ENCODE results near the gene LDLRAP1. TPM values are rescaled to one million over a fixed set of nuclear protein-coding genes. Genes with fewer than 3 reads are reported as not detected.
"Not testable (repeated sequence)": the region's sequence is repeated elsewhere in the genome, so short reads cannot be mapped to it uniquely, and the experiment has no call there.

LDLRAP1 gene
- total RNA-seq (100 to 1,000 TPM; 361 to 364 TPM), polyA plus RNA-seq (100 to 1,000 TPM; 387 to 877 (median 421) TPM), total RNA-seq (18.8 to 487 (median 270) reads per million in 6 experiments)

DNA sequence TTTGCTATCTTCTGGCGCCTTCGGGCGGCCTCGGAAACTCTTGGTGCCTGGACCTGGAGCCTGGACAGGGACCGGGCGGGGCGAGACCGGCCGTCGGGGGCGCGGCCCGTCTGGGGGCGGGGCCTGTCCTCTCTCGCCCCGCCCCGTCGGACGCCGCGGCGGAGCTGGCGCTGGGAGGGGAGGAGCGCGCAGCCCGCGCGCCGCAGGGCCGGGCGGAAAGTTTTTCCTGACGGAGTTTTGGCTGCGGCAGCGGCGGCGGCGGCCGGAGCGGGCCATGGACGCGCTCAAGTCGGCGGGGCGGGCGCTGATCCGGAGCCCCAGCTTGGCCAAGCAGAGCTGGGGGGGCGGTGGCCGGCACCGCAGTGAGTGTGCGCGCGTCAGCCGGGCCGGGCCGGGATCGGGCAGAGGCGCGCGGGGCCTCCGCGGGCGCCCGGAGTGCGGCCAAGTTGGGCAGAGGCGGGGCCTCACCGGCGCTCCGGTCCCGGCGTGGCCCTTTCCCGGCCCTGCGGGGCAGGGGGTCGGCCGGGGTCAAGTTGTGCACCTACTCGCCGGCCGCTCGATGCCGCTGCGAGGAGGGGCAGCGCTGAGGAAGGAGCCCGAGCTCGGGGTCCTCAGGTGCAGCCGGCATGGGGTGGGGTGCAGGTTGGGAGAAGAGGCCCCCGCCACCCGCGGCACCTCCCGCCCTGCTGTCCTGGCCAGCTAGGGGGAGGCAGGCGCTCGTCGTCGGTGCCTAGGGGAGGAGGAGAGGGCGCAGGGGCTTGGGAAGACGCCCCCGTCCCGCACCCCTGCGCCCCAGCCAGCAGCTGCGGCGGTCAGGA, at the start of gene LDLRAP1:
LDLRAP1 (plus strand) TSS at position 182 of the 818 bp plus-strand sequence; CDS start at position 275, 93 bp downstream.
- H3K36me3 Mint-ChIP-seq: peaks cover 0 to 4% (median 4%) of the 10 kb centered on the region in 3 donors
- H3K27ac Mint-ChIP-seq: peak within 1 kb of the TSS; percentile 89 to 97 (median 93)
- peak; percentile 73 to 81 for ATAC-seq
- H3K27me3 Mint-ChIP-seq: no peaks in the 10 kb centered on the region
- POLR2A ChIA-PET: interaction anchor here (0.8 to 28.6 kb wide), 7 partner anchors 9 to 276 kb away, joined by 3 to 1000 read pairs (median 6); partner anchors contain the start of gene MTFR1L
- peak within 1 kb of the TSS; percentile 89 to 98 (median 95) for H3K4me3 Mint-ChIP-seq
- H3K9me3 Mint-ChIP-seq: no peaks in the 10 kb centered on the region
- DNase-seq: peak in 7 of 10 donors; percentile 50 to 65 (median 55)
- peaks cover 22 to 47% (median 46%) of the 10 kb centered on the region in 4 donors for H3K4me1 Mint-ChIP-seq

GRCh38 chr1:25494952-25495351, 48.5 kb upstream of the LDLRAP1 start:
- Mint-ChIP-seq H3K27me3 (no peaks in the 10 kb centered on the region), H3K4me1 (peaks cover 0 to 16% (median 3%) of the 10 kb centered on the region in 4 donors), H3K27ac (peak overlapping the region in 7 of 10 donors; percentile 15 to 91 (median 57)), H3K4me3 (no peak overlapping the region), H3K9me3 (no peaks in the 10 kb centered on the region), H3K36me3 (peaks cover 11 to 88% (median 25%) of the 10 kb centered on the region in 3 donors)
- POLR2A ChIA-PET: no interaction called here
- DNase-seq: no peak
- no peak for ATAC-seq

- H3K27me3 Mint-ChIP-seq: no peaks in the 10 kb centered on the region
- H3K4me3 Mint-ChIP-seq: no peak overlapping the region
- H3K36me3 Mint-ChIP-seq: peaks cover 5 to 53% (median 9%) of the 10 kb centered on the region in 3 donors
- H3K4me1 Mint-ChIP-seq: peaks cover 5 to 22% (median 13%) of the 10 kb centered on the region in 4 donors
- POLR2A ChIA-PET: interaction anchor here (6.9 kb wide), 1 partner anchor 19 kb away, joined by 90 read pairs; no protein-coding TSS in a partner anchor
- DNase-seq (no peak), ATAC-seq (no peak)
- H3K9me3 Mint-ChIP-seq: no peaks in the 10 kb centered on the region
- peak overlapping the region in 6 of 10 donors; percentile 31 to 81 (median 65) for H3K27ac Mint-ChIP-seq
Observed at GRCh38 chr1:25500694-25501093, 42.7 kb upstream of the LDLRAP1 start.

- DNase-seq: peak in 4 of 10 donors; percentile 8 to 18 (median 13)
- no peaks in the 10 kb centered on the region for H3K9me3 Mint-ChIP-seq
- H3K36me3 Mint-ChIP-seq: peaks cover 5 to 46% (median 9%) of the 10 kb centered on the region in 3 donors
- POLR2A ChIA-PET: interaction anchor here (0.5 to 6.9 kb wide), 9 partner anchors 18 to 1505 kb away, joined by 3 to 90 read pairs (median 4); no protein-coding TSS in a partner anchor
- peaks cover 11 to 29% (median 20%) of the 10 kb centered on the region in 4 donors for H3K4me1 Mint-ChIP-seq
- H3K27me3 Mint-ChIP-seq: no peaks in the 10 kb centered on the region
- peak overlapping the region in 8 of 10 donors; percentile 4 to 88 (median 68) for H3K27ac Mint-ChIP-seq
- peak in 1 of 2 donors; percentile 32 for ATAC-seq
- H3K4me3 Mint-ChIP-seq: no peak overlapping the region
Observed at GRCh38 chr1:25501235-25502058, 42.0 kb upstream of the LDLRAP1 start.

DNA sequence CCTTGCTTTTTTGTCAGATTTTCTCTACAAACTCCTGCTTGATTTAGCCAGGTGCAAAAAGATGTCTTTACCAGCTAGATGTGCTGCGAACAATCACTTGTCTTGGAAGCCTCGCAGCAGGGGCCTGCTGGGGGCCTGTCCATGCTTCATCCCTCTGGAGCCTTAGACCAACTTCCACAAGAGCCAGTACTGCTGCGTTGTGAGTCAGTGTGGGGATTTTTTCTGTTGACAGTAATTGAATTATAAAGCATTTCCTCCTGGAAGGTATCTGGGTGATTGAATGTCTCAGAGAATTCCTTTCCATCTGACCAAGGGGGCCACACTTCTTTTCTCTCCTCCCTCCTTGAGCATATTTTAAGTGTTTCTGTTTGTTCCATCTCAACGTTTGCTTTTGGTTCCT, 40.4 kb upstream of the LDLRAP1 start:
- ATAC-seq (no peak), DNase-seq (no peak)
- H3K27ac Mint-ChIP-seq: peak overlapping the region in 9 of 10 donors; percentile 21 to 81 (median 69)
- peaks cover 12 to 36% (median 33%) of the 10 kb centered on the region in 4 donors for H3K4me1 Mint-ChIP-seq
- H3K36me3 Mint-ChIP-seq: peaks cover 5 to 31% (median 9%) of the 10 kb centered on the region in 3 donors
- POLR2A ChIA-PET: interaction anchor here (0.6 to 6.9 kb wide), 5 partner anchors 12 to 307 kb away, joined by 3 to 90 read pairs (median 26); no protein-coding TSS in a partner anchor
- H3K27me3 Mint-ChIP-seq: no peaks in the 10 kb centered on the region
- no peak overlapping the region for H3K4me3 Mint-ChIP-seq
- H3K9me3 Mint-ChIP-seq: peaks cover 0 to 2% (median 0%) of the 10 kb centered on the region in 9 donors

DNA sequence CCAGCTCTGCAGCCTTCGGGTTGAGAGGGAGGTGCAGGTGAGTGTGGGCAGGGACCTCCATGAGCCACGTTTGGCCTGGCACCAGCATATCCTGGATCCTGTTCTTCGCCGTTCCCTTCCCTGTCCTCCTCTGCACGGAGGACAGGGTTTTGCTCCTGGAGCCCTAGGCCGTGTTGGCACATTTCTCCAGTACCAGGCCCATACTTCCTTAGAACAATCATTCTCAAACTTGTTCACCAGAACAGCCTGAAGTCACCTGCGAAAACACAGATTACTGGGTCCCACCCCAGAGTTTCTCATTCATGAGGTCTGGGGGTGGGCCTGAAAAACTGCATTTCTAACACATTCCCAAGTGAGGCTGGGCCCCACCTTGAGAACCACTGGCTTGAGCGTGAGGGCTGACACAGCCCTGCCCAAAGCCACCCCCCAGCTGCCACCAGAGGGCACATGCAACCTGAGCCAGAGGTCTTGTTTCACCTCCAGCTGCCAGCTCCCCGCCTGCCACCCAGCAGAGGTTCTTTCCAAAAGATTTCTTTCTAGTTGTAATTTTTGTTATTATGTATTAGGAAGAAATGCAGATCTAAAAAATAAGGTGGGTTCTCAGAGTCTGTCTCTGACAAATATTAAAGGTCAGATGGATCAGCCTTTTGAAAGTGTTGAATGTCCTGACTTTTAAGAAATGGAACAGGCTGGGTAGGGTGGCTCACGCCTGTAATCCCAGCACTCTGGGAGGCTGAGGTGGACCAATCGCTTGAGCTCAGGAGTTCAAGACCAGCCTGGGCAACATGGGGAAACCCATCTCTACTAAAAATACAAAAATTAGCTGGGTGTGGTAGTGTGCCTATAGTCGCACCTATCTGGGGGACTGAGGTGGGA, 39.6 kb upstream of the LDLRAP1 start:
- POLR2A ChIA-PET: interaction anchor here (0.6 to 6.9 kb wide), 8 partner anchors 14 to 308 kb away, joined by 3 to 90 read pairs (median 4); no protein-coding TSS in a partner anchor
- Mint-ChIP-seq H3K27me3 (no peaks in the 10 kb centered on the region), H3K4me3 (no peak overlapping the region), H3K36me3 (peaks cover under 1 to 22% (median 5%) of the 10 kb centered on the region in 3 donors), H3K9me3 (peaks cover 0 to 2% (median 0%) of the 10 kb centered on the region in 9 donors), H3K27ac (peak overlapping the region; percentile 44 to 86 (median 64)), H3K4me1 (peaks cover 12 to 36% (median 33%) of the 10 kb centered on the region in 4 donors)
- DNase-seq (peak; percentile 64 to 91 (median 72)), ATAC-seq (peak; percentile 98)

- Mint-ChIP-seq H3K9me3 (peaks cover 0 to 2% (median 0%) of the 10 kb centered on the region in 9 donors), H3K36me3 (peaks cover 0 to 11% (median 5%) of the 10 kb centered on the region in 3 donors), H3K4me3 (peak overlapping the region in 1 of 10 donors; percentile 24), H3K4me1 (peaks cover 12 to 36% (median 33%) of the 10 kb centered on the region in 4 donors), H3K27ac (peak overlapping the region; percentile 13 to 95 (median 80)), H3K27me3 (no peaks in the 10 kb centered on the region)
- ATAC-seq: no peak
- POLR2A ChIA-PET: interaction anchor here (0.6 to 6.9 kb wide), 11 partner anchors 15 to 315 kb away, joined by 3 to 90 read pairs (median 6); partner anchors contain the start of gene MTFR1L
- no peak for DNase-seq
Observed at GRCh38 chr1:25504706-25505595, 38.5 kb upstream of the LDLRAP1 start.

DNA sequence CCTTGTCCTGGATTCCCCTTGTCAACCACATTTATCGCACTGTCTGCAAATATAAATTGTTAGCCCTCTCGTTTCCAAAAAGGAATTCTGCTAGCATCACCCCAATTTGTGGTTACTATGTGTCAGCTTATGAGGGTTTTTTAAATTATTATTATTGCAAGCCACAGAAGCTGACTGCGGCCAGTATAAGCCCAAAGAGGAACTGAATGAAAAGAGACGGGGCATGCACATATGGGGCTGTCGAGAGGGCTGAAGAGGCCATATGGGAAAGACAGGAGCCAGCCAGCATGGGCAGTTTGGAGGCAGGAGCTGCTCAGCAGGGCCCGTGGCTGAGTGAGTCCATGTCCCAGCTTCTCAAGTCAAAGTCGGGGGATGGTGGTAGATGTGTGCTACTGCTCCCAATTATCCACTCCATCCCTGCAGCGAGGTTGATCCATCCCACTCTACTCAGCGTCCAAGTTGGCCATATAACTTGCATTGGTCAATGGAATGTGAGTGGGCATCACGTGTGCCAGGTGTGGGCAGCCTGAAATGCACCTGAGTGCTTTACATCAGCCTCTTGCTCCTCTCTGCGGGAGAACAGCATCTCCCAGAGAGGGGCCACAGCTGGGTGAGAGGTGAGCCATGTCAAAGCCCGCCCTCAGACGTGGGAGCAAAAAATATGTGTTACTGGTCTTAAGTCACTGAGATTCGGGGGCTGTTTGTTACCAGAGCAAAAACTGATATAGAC, 37.6 kb upstream of the LDLRAP1 start:
- peaks cover 0 to 3% (median under 1%) of the 10 kb centered on the region in 3 donors for H3K36me3 Mint-ChIP-seq
- ATAC-seq: no peak
- peak overlapping the region; percentile 79 to 95 (median 89) for H3K27ac Mint-ChIP-seq
- no peak for DNase-seq
- H3K27me3 Mint-ChIP-seq: no peaks in the 10 kb centered on the region
- H3K4me3 Mint-ChIP-seq: peak overlapping the region in 8 of 10 donors; percentile 58 to 85 (median 83)
- H3K9me3 Mint-ChIP-seq: peaks cover 0 to 2% (median 0%) of the 10 kb centered on the region in 9 donors
- POLR2A ChIA-PET: interaction anchor here (0.5 to 6.9 kb wide), 10 partner anchors 14 to 1673 kb away, joined by 3 to 90 read pairs (median 6); partner anchors contain the start of gene MTFR1L
- peaks cover 12 to 36% (median 33%) of the 10 kb centered on the region in 4 donors for H3K4me1 Mint-ChIP-seq

GRCh38 chr1:25506566-25507463, 36.6 kb upstream of the LDLRAP1 start:
- Mint-ChIP-seq H3K27ac (peak overlapping the region; percentile 79 to 95 (median 89)), H3K4me3 (peak overlapping the region; percentile 58 to 85 (median 82)), H3K4me1 (peaks cover 12 to 36% (median 33%) of the 10 kb centered on the region in 4 donors)
- not testable (repeated sequence) for H3K36me3 Mint-ChIP-seq, ATAC-seq, H3K27me3 Mint-ChIP-seq, H3K9me3 Mint-ChIP-seq
- peak in 9 of 10 donors; percentile 30 to 79 (median 53) for DNase-seq
- POLR2A ChIA-PET: interaction anchor here (2.0 to 6.9 kb wide), 6 partner anchors 13 to 313 kb away, joined by 4 to 90 read pairs (median 17); partner anchors contain the start of gene MTFR1L
